Stimulated activated naive CD8-positive, alpha-beta T cell treated with anti-CD3 and anti-CD28 coated beads, Interleukin-15, Interleukin-2, amounts not matched to agents 100 U/mL and 50 U/mL, for 24 hours (primary cell): ENCODE data around the gene TMCC1.
"Not testable (repeated sequence)": the region's sequence is repeated elsewhere in the genome, so short reads cannot be mapped to it uniquely, and the experiment has no call there.

Source experiments
- ATAC-seq: fragments of 150-1000 bp; cut with Tn5 transposase; one replicate; pipeline ENCODE4 v1.10.0; 2021
- DNase-seq: peaks from one replicate; pipeline ENCODE4 v3.0.0; 2021

The TMCC1 gene

GRCh38 chr3:129622933-129623332 lies 270.6 kb downstream of the TMCC1 start:
- DNase-seq (no peak), ATAC-seq (no peak)

- ATAC-seq (no peak), DNase-seq (no peak)
Observed at GRCh38 chr3:129622226-129622874, 271.2 kb downstream of the TMCC1 start.

GRCh38 chr3:129621626-129622225 lies 271.8 kb downstream of the TMCC1 start:
- DNase-seq (no peak), ATAC-seq (no peak)

GRCh38 chr3:129620828-129621559 lies 272.5 kb downstream of the TMCC1 start:
- DNase-seq = no peak
- ATAC-seq = no peak

- no peak for DNase-seq
- ATAC-seq = no peak
Observed at GRCh38 chr3:129619726-129620162, 273.8 kb downstream of the TMCC1 start.

GRCh38 chr3:129618901-129619671 lies 274.4 kb downstream of the TMCC1 start:
- ATAC-seq (no peak), DNase-seq (no peak)

- DNase-seq (no peak), ATAC-seq (no peak)
Observed at GRCh38 chr3:129618186-129618820, 275.2 kb downstream of the TMCC1 start.

GRCh38 chr3:129617381-129618185 lies 275.9 kb downstream of the TMCC1 start:
- no peak for DNase-seq
- ATAC-seq = no peak

GRCh38 chr3:129616713-129617112 lies 276.8 kb downstream of the TMCC1 start:
- no peak for DNase-seq

GRCh38 chr3:129616291-129616690 lies 277.2 kb downstream of the TMCC1 start:
- DNase-seq (no peak), ATAC-seq (no peak)

More at GRCh38 chr3:129616713-129617112, 276.8 kb downstream of the TMCC1 start:
- ATAC-seq = no peak

GRCh38 chr3:129615751-129616281 lies 277.7 kb downstream of the TMCC1 start:
- ATAC-seq (no peak), DNase-seq (no peak)

- ATAC-seq = no peak
- no peak for DNase-seq
Observed at GRCh38 chr3:129614927-129615363, 278.6 kb downstream of the TMCC1 start.

GRCh38 chr3:129614435-129614834 lies 279.1 kb downstream of the TMCC1 start:
- DNase-seq (no peak), ATAC-seq (no peak)

GRCh38 chr3:129613367-129613740 lies 280.2 kb downstream of the TMCC1 start:
- DNase-seq (no peak), ATAC-seq (no peak)

GRCh38 chr3:129612534-129613366 lies 280.8 kb downstream of the TMCC1 start:
- ATAC-seq (no peak), DNase-seq (no peak)

- DNase-seq (no peak), ATAC-seq (no peak)
Observed at GRCh38 chr3:129611812-129612533, 281.5 kb downstream of the TMCC1 start.

- ATAC-seq (no peak), DNase-seq (no peak)
Observed at GRCh38 chr3:129611446-129611800, 282.1 kb downstream of the TMCC1 start.

GRCh38 chr3:129610794-129611445 lies 282.6 kb downstream of the TMCC1 start:
- DNase-seq, ATAC-seq: not testable (repeated sequence)

- DNase-seq (no peak), ATAC-seq (no peak)
Observed at GRCh38 chr3:129610276-129610675, 283.2 kb downstream of the TMCC1 start.
